Astrocyte of the hippocampus (primary cell): ENCODE results near the gene PCK1.
A peak's percentile ranks its signal among the peaks of the same experiment; 100 is the strongest.
"Not testable (repeated sequence)": the region's sequence is repeated elsewhere in the genome, so short reads cannot be mapped to it uniquely, and the experiment has no call there.

Source experiments
- DNase-seq: peaks from one replicate; pipeline ENCODE4 v3.0.0; 2011; ENCODE audit warnings: low read depth, low spot score

Gene PCK1

GRCh38 chr20:57560554-57561355 is at the start of gene PCK1:
Gene PCK1 (plus strand): TSS chr20:57561110. CDS start chr20:57561412, 302 bp downstream.
- no peak for DNase-seq

- DNase-seq, result not testable (repeated sequence)
Observed at GRCh38 chr20:57511709-57512108, 49.2 kb upstream of the PCK1 start.

- DNase-seq, result no peak
Observed at GRCh38 chr20:57512432-57512831, 48.5 kb upstream of the PCK1 start.

- no peak for DNase-seq
Observed at GRCh38 chr20:57513199-57513598, 47.7 kb upstream of the PCK1 start.

- peak; percentile 77 for DNase-seq
Observed at GRCh38 chr20:57514273-57514751, 46.6 kb upstream of the PCK1 start.

- no peak for DNase-seq
Observed at GRCh38 chr20:57517904-57518303, 43.0 kb upstream of the PCK1 start.

GRCh38 chr20:57522380-57523140 is 38.4 kb upstream of the PCK1 start:
- DNase-seq, result no peak

GRCh38 chr20:57523782-57524181 is 37.1 kb upstream of the PCK1 start:
- DNase-seq, result no peak

GRCh38 chr20:57524511-57525176 is 36.3 kb upstream of the PCK1 start, which contains the start of gene CTCFL:
Gene CTCFL (minus strand): TSS chr20:57525140. CDS start chr20:57524205, 935 bp downstream.
- no peak for DNase-seq

GRCh38 chr20:57525328-57526086 is 35.4 kb upstream of the PCK1 start:
- DNase-seq, result no peak

GRCh38 chr20:57526087-57526884 is 34.6 kb upstream of the PCK1 start:
- no peak for DNase-seq

- no peak for DNase-seq
Observed at GRCh38 chr20:57526885-57527460, 33.9 kb upstream of the PCK1 start.

GRCh38 chr20:57527728-57528127 is 33.2 kb upstream of the PCK1 start:
- DNase-seq, result no peak

- no peak for DNase-seq
Observed at GRCh38 chr20:57528148-57528547, 32.8 kb upstream of the PCK1 start.

- no peak for DNase-seq
Observed at GRCh38 chr20:57529160-57529585, 31.7 kb upstream of the PCK1 start.

GRCh38 chr20:57529810-57530209 is 31.1 kb upstream of the PCK1 start:
- DNase-seq, result no peak

- no peak for DNase-seq
Observed at GRCh38 chr20:57530327-57530981, 30.5 kb upstream of the PCK1 start.

- DNase-seq, result no peak
Observed at GRCh38 chr20:57532104-57532503, 28.8 kb upstream of the PCK1 start.

- DNase-seq, result no peak
Observed at GRCh38 chr20:57535297-57535696, 25.6 kb upstream of the PCK1 start.
